GM20431 (cell line): ENCODE results near the gene PHKA1.
"Not testable (repeated sequence)": the region's sequence is repeated elsewhere in the genome, so short reads cannot be mapped to it uniquely, and the experiment has no call there.

Experiments
- in situ Hi-C: fragments of 300-500 bp; cut with MseI, MboI; formaldehyde crosslinking; loops from one replicate; pipeline ENCODE4 v1.15.0; 2020; ENCODE audit warnings: low sequenced_read_pairs; ENCODE audit not compliant: unreplicated experiment

PHKA1 gene

GRCh38 chrX:72673951-72674350 is 40.2 kb downstream of the PHKA1 start:
- in situ Hi-C loops: not testable (repeated sequence)

- in situ Hi-C loops: not testable (repeated sequence)
Measured at GRCh38 chrX:72669508-72669907, 44.6 kb downstream of the PHKA1 start.

GRCh38 chrX:72666451-72666850 is 47.7 kb downstream of the PHKA1 start:
- in situ Hi-C loops: no loop called here

GRCh38 chrX:72663737-72664136 is 50.4 kb downstream of the PHKA1 start:
- in situ Hi-C loops: no loop called here

GRCh38 chrX:72662020-72662747 is 51.9 kb downstream of the PHKA1 start:
- in situ Hi-C loops: no loop called here

GRCh38 chrX:72659723-72660122 is 54.4 kb downstream of the PHKA1 start:
- in situ Hi-C loops: no loop called here

- in situ Hi-C loops: no loop called here
Measured at GRCh38 chrX:72652082-72652481, 62.0 kb downstream of the PHKA1 start.

- in situ Hi-C loops: no loop called here
Measured at GRCh38 chrX:72644946-72645345, 69.2 kb downstream of the PHKA1 start.

GRCh38 chrX:72641611-72642010 is 72.5 kb downstream of the PHKA1 start:
- in situ Hi-C loops: no loop called here

- in situ Hi-C loops: no loop called here
Measured at GRCh38 chrX:72635930-72636329, 78.2 kb downstream of the PHKA1 start.

- in situ Hi-C loops: no loop called here
Measured at GRCh38 chrX:72634331-72634730, 79.8 kb downstream of the PHKA1 start.

- in situ Hi-C loops: no loop called here
Measured at GRCh38 chrX:72630185-72630584, 83.9 kb downstream of the PHKA1 start.

GRCh38 chrX:72624194-72624593 is 89.9 kb downstream of the PHKA1 start:
- in situ Hi-C loops: no loop called here

- in situ Hi-C loops: no loop called here
Measured at GRCh38 chrX:72621625-72622485, 92.3 kb downstream of the PHKA1 start.

GRCh38 chrX:72621163-72621562 is 92.9 kb downstream of the PHKA1 start:
- in situ Hi-C loops: no loop called here

- in situ Hi-C loops: no loop called here
Measured at GRCh38 chrX:72620550-72621145, 93.5 kb downstream of the PHKA1 start.

GRCh38 chrX:72609313-72609712 is 104.8 kb downstream of the PHKA1 start:
- in situ Hi-C loops: no loop called here

- in situ Hi-C loops: no loop called here
Measured at GRCh38 chrX:72604705-72605104, 109.4 kb downstream of the PHKA1 start.

GRCh38 chrX:72604112-72604511 is 110.0 kb downstream of the PHKA1 start:
- in situ Hi-C loops: no loop called here

GRCh38 chrX:72591038-72591437 is 123.1 kb downstream of the PHKA1 start:
- in situ Hi-C loops: not testable (repeated sequence)

GRCh38 chrX:72584163-72584562 is 129.9 kb downstream of the PHKA1 start:
- in situ Hi-C loops: no loop called here
